IMR-90 (cell line): ENCODE data around the gene ATP13A1. TPM values are rescaled to one million over a fixed set of nuclear protein-coding genes. Genes with fewer than 3 reads are reported as not detected.

Source experiments
- ATAC-seq: fragments of 200-7000 bp; cut with Tn5 transposase; 2 replicates; pipeline ENCODE4 v1.9.1; 2020; ENCODE audit warnings: low read depth, mild to moderate bottlenecking, moderate library complexity
- BruUV-seq: library from RNA; stranded (reverse); fragments of 400-500 nt; replicated peaks from 2 replicates; lab custom pipeline; 2021; lab: Mats Ljungman, UMichigan
- CTCF ChIA-PET: fragments of 300-600 bp; formaldehyde crosslinking; extraction: SDS; loops from one replicate; lab custom pipeline; 2021; ENCODE audit warnings: antibody characterized with exemption; lab: Yijun Ruan, JAX
- POLR2A ChIA-PET: fragments of 300-600 bp; sonication (Branson Sonifier 250); formaldehyde crosslinking; loops from one replicate; lab custom pipeline; 2022; ENCODE audit warnings: antibody characterized with exemption; ENCODE audit not compliant: unreplicated experiment; lab: Charles Lee
- DNase-seq: peaks from one replicate; pipeline ENCODE4 v3.0.0; 2013
- H2AFZ ChIP-seq: replicated peaks from 2 replicates; pipeline ENCODE3; 2013; ENCODE audit warnings: low read length, mild to moderate bottlenecking; ENCODE audit not compliant: poor library complexity
- H2AK5ac ChIP-seq: 2 replicates; pipeline ENCODE4 v1.6.1; 2013; ENCODE audit warnings: low read depth, low read length, inconsistent platforms
- H2AK9ac ChIP-seq: replicated peaks from 2 replicates; pipeline ENCODE3; 2013; ENCODE audit warnings: mild to moderate bottlenecking, low read depth, low read length, moderate library complexity; ENCODE audit not compliant: poor library complexity
- H2BK120ac ChIP-seq: 2 replicates; pipeline ENCODE4 v1.6.1; 2013; ENCODE audit warnings: low read depth, low read length, inconsistent platforms
- H2BK15ac ChIP-seq: 3 replicates; pipeline ENCODE4 v1.6.1; 2013; ENCODE audit warnings: low read depth, low read length, inconsistent platforms
- H2BK20ac ChIP-seq: 2 replicates; pipeline ENCODE4 v1.6.1; 2013; ENCODE audit warnings: low read depth, mild to moderate bottlenecking, inconsistent platforms, low read length, moderate library complexity
- H2BK5ac ChIP-seq: 2 replicates; pipeline ENCODE4 v1.6.1; 2013; ENCODE audit warnings: mild to moderate bottlenecking, low read depth, low read length, inconsistent platforms; ENCODE audit not compliant: poor library complexity, severe bottlenecking
- H3K14ac ChIP-seq: replicated peaks from 2 replicates; pipeline ENCODE4 v1.6.1; 2013; ENCODE audit warnings: low read depth, low read length, inconsistent platforms
- H3K18ac ChIP-seq: 2 replicates; pipeline ENCODE4 v1.6.1; 2013; ENCODE audit warnings: low read depth, low read length, control low read depth
- H3K23ac ChIP-seq: 2 replicates; pipeline ENCODE4 v1.6.1; 2013; ENCODE audit warnings: low read depth, low read length, inconsistent platforms
- H3K27ac ChIP-seq: 2 replicates; pipeline ENCODE4 v1.5.1; 2013; ENCODE audit warnings: mild to moderate bottlenecking, control low read depth, low read length; ENCODE audit not compliant: insufficient read depth
- H3K27me3 ChIP-seq: 2 replicates; pipeline ENCODE4 v1.6.1; 2013; ENCODE audit warnings: low read length; ENCODE audit not compliant: control insufficient read depth, insufficient read depth
- H3K36me3 ChIP-seq: 2 replicates; pipeline ENCODE4 v1.6.1; 2013; ENCODE audit warnings: low read length, mixed read lengths; ENCODE audit not compliant: control insufficient read depth, insufficient read depth
- H3K4ac ChIP-seq: 2 replicates; pipeline ENCODE4 v1.6.1; 2013; ENCODE audit warnings: low read depth, low read length, inconsistent platforms
- H3K4me1 ChIP-seq: 2 replicates; pipeline ENCODE4 v1.6.1; 2013; ENCODE audit warnings: low read length, mixed read lengths; ENCODE audit not compliant: control insufficient read depth, insufficient read depth
- H3K4me2 ChIP-seq: 2 replicates; pipeline ENCODE4 v1.6.1; 2013; ENCODE audit warnings: low read depth, mild to moderate bottlenecking, control low read depth, low read length, moderate library complexity
- H3K4me3 ChIP-seq: 2 replicates; pipeline ENCODE4 v1.5.1; 2013; ENCODE audit warnings: low read depth, mild to moderate bottlenecking, control low read depth, low read length, moderate library complexity; ENCODE audit not compliant: insufficient read depth
- H3K56ac ChIP-seq: 2 replicates; pipeline ENCODE4 v1.6.1; 2013; ENCODE audit warnings: low read length, inconsistent platforms; ENCODE audit not compliant: insufficient read depth; ENCODE audit errors: extremely low read depth
- H3K79me1 ChIP-seq, 2 experiments: 2 replicates each; pipeline ENCODE4 v1.6.1; 2013; ENCODE audit warnings: low read length in 2 of 2, inconsistent platforms in 1 of 2, low read depth in 1 of 2
- H3K9ac ChIP-seq: 2 replicates; pipeline ENCODE4 v1.6.1; 2013; ENCODE audit warnings: low read depth, low read length, control low read depth
- H3K9me1 ChIP-seq: 2 replicates; pipeline ENCODE4 v1.6.1; 2013; ENCODE audit warnings: low read length, inconsistent platforms; ENCODE audit not compliant: insufficient read depth
- H3K9me3 ChIP-seq: 2 replicates; pipeline ENCODE4 v1.6.1; 2013; ENCODE audit warnings: low read length; ENCODE audit not compliant: control insufficient read depth, insufficient read depth
- H4K20me1 ChIP-seq: 2 replicates; pipeline ENCODE4 v1.6.1; 2013; ENCODE audit warnings: low read length, inconsistent platforms; ENCODE audit not compliant: insufficient read depth
- H4K5ac ChIP-seq: 2 replicates; pipeline ENCODE4 v1.6.1; 2013; ENCODE audit warnings: mild to moderate bottlenecking, low read depth, low read length, control low read depth
- H4K8ac ChIP-seq, 2 experiments: 2 replicates each; pipeline ENCODE4 v1.6.1; 2013; ENCODE audit warnings: low read depth in 2 of 2, low read length in 2 of 2, control low read depth in 1 of 2, inconsistent platforms in 1 of 2
- H4K91ac ChIP-seq: 2 replicates; pipeline ENCODE4 v1.6.1; 2013; ENCODE audit warnings: low read depth, low read length, inconsistent platforms; ENCODE audit not compliant: insufficient read depth
- BHLHE40 ChIP-seq: fragments of 150-350 bp; IDR thresholded peaks from 2 replicates; pipeline ENCODE4 v1.6.1; 2016; ENCODE audit warnings: mild to moderate bottlenecking, low read depth, low read length
- CEBPB ChIP-seq: IDR thresholded peaks from 2 replicates; pipeline ENCODE4 v1.6.1; 2012; ENCODE audit warnings: low read depth, low read length, improper control_type of control experiment
- CHD1 ChIP-seq: IDR thresholded peaks from 2 replicates; pipeline ENCODE4 v1.6.1; 2012; ENCODE audit warnings: low read depth, low read length, improper control_type of control experiment
- ELK1 ChIP-seq: fragments of 150-350 bp; IDR thresholded peaks from 2 replicates; pipeline ENCODE4 v1.6.1; 2016; ENCODE audit warnings: low read depth, mild to moderate bottlenecking, low read length, moderate library complexity, borderline replicate concordance
- FOS ChIP-seq: fragments of 150-350 bp; IDR thresholded peaks from 2 replicates; pipeline ENCODE4 v1.6.1; 2016; ENCODE audit warnings: low read depth, low read length
- MAFK ChIP-seq: IDR thresholded peaks from 2 replicates; pipeline ENCODE4 v1.6.1; 2012; ENCODE audit warnings: low read depth, low read length, improper control_type of control experiment
- MAZ ChIP-seq: IDR thresholded peaks from 2 replicates; pipeline ENCODE4 v1.6.1; 2012; ENCODE audit warnings: low read depth, mild to moderate bottlenecking, low read length, improper control_type of control experiment, moderate library complexity, borderline replicate concordance
- MXI1 ChIP-seq: IDR thresholded peaks from 2 replicates; pipeline ENCODE4 v1.6.1; 2012; ENCODE audit warnings: low read depth, mild to moderate bottlenecking, low read length, moderate library complexity, borderline replicate concordance
- NFE2L2 ChIP-seq: fragments of 150-350 bp; IDR thresholded peaks from 2 replicates; pipeline ENCODE4 v1.6.1; 2016; ENCODE audit warnings: low read depth, mild to moderate bottlenecking, low read length
- POLR2A ChIP-seq: IDR thresholded peaks from 2 replicates; pipeline ENCODE4 v1.6.1; 2012; ENCODE audit warnings: mild to moderate bottlenecking, low read depth, low read length
- RAD21 ChIP-seq: IDR thresholded peaks from 2 replicates; pipeline ENCODE4 v1.6.1; 2012; ENCODE audit warnings: low read length, improper control_type of control experiment
- RCOR1 ChIP-seq: IDR thresholded peaks from 2 replicates; pipeline ENCODE4 v1.6.1; 2012; ENCODE audit warnings: mild to moderate bottlenecking, low read length, improper control_type of control experiment; ENCODE audit not compliant: insufficient replicate concordance
- RFX5 ChIP-seq: IDR thresholded peaks from 2 replicates; pipeline ENCODE4 v1.8.0; 2012; ENCODE audit warnings: low read depth, mild to moderate bottlenecking, low read length, moderate library complexity
- SMC3 ChIP-seq: fragments of 150-350 bp; IDR thresholded peaks from 2 replicates; pipeline ENCODE4 v1.6.1; 2016; ENCODE audit warnings: low read depth, mild to moderate bottlenecking, antibody characterized with exemption, low read length, moderate library complexity
- USF2 ChIP-seq: fragments of 150-350 bp; IDR thresholded peaks from 2 replicates; pipeline ENCODE4 v1.6.1; 2017; ENCODE audit warnings: mild to moderate bottlenecking, antibody characterized with exemption, low read length, low read depth
- WGBS, 2 experiments: methylation state at CpG; one replicate each; pipeline versions ENCODE4 v1.1.5 to v1.1.7; 2013; ENCODE audit warnings: missing lambda C conversion rate in 2 of 2; ENCODE audit not compliant: insufficient read length in 1 of 2; ENCODE audit errors: extremely low coverage in 2 of 2; 5-methylcytosine and 5-hydroxymethylcytosine counted together
- dilution Hi-C: fragments of 300-500 bp; cut with HindIII; formaldehyde crosslinking; loops from one replicate; pipeline ENCODE4 v1.14.3; 2018; ENCODE audit warnings: low sequenced_read_pairs; ENCODE audit not compliant: unreplicated experiment
- in situ Hi-C: fragments of 300-500 bp; cut with MboI; formaldehyde crosslinking; loops from 3 replicates; pipeline ENCODE4 v1.14.3; 2019; ENCODE audit warnings: low sequenced_read_pairs, inconsistent platforms, mixed read lengths
- intact Hi-C: fragments of 100-400 bp; cut with micrococcal nuclease; formaldehyde crosslinking; loops from 2 replicates; pipeline ENCODE4 v1.10.0; 2022
- polyA plus RNA-seq, 3 experiments: library from polyadenylated mRNA; depleted of rRNA; stranded (reverse); fragments of >200 nt; gene quantifications; 2 replicates each; pipeline ENCODE4 v1.2.3, GENCODE V29; 2012; ENCODE audit warnings: low replicate concordance in 1 of 3
- total RNA-seq: library from RNA; depleted of rRNA; stranded (reverse); fragments of >200 nt; gene quantifications from 2 replicates; pipeline ENCODE4 v1.2.3, GENCODE V29; 2012
- TF ChIP-seq, protein P1 (sequence below): conservative IDR thresholded peaks from 2 replicates; pipeline ENCODE4 v1.5.1; 2012; ENCODE audit warnings: mild to moderate bottlenecking, low read depth, low read length, improper control_type of control experiment

Gene ATP13A1
- total and polyA plus RNA-seq, 2 of the 4 experiments (the other 2 are of a cell fraction) = 13.3 to 43.8 TPM

DNA sequence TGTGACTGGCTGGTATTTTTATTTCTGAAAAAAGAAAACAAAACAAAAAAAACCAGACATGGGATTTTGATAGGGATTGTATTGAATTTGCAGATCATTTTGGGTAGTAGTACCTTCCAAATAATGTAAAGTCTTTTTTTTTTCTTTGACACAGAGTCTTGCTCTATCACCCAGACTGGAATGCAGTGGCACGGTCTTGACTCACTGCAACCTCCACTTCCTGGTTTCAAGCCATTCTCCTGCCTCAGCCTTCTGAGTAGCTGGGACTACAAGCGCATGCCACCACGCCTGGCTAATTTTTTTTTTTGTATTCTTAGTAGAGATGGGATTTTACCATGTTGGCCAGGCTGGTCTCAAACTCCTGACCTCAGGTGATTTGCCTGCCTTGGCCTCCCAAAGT is 9.3 kb upstream of the ATP13A1 start:
- Histone ChIP-seq H3K18ac (no peak overlapping the region), H3K27me3 (no peaks in the 10 kb centered on the region), H3K36me3 (peaks cover 11% of the 10 kb centered on the region), H2AFZ (no peak overlapping the region), H4K5ac (no peak overlapping the region), H3K9me3 (peaks cover 7% of the 10 kb centered on the region), H3K9ac (no peak overlapping the region), H2BK120ac (no peak overlapping the region), H2BK20ac (no peak overlapping the region), H4K20me1 (no peaks in the 10 kb centered on the region), H3K4me3 (no peak overlapping the region), H3K4me2 (no peak overlapping the region), H2BK15ac (no peak overlapping the region), H2AK5ac (no peak overlapping the region), H3K9me1 (peaks cover 4% of the 10 kb centered on the region; the same call in 1 of the 2 replicates), H3K14ac (no peak overlapping the region), H3K23ac (no peak overlapping the region), H2AK9ac (no peak overlapping the region), H3K56ac (no peak overlapping the region), H4K91ac (no peak overlapping the region), H3K27ac (no peak overlapping the region), H3K4me1 (peaks cover 4% of the 10 kb centered on the region; the same call in 1 of the 2 replicates), H3K79me1 (peaks cover 14 to 20% of the 10 kb centered on the region in 2 experiments; a peak in 3 of 4 replicates), H2BK5ac (no peak overlapping the region), H3K4ac (no peak overlapping the region), H4K8ac (no peak overlapping the region)
- dilution Hi-C loops = no loop called here
- CTCF ChIA-PET = no interaction called here
- in situ Hi-C loops = no loop called here
- no peak for ATAC-seq
- no peak for TF ChIP-seq POLR2A
- no peak for TF ChIP-seq MXI1
- no peak for TF ChIP-seq CHD1
- no peak for TF ChIP-seq MAFK
- TF ChIP-seq RFX5 = no peak
- TF ChIP-seq NFE2L2 = no peak
- no peak for TF ChIP-seq MAZ
- TF ChIP-seq USF2 = no peak
- no peak for TF ChIP-seq RAD21
- TF ChIP-seq, protein P1, sequence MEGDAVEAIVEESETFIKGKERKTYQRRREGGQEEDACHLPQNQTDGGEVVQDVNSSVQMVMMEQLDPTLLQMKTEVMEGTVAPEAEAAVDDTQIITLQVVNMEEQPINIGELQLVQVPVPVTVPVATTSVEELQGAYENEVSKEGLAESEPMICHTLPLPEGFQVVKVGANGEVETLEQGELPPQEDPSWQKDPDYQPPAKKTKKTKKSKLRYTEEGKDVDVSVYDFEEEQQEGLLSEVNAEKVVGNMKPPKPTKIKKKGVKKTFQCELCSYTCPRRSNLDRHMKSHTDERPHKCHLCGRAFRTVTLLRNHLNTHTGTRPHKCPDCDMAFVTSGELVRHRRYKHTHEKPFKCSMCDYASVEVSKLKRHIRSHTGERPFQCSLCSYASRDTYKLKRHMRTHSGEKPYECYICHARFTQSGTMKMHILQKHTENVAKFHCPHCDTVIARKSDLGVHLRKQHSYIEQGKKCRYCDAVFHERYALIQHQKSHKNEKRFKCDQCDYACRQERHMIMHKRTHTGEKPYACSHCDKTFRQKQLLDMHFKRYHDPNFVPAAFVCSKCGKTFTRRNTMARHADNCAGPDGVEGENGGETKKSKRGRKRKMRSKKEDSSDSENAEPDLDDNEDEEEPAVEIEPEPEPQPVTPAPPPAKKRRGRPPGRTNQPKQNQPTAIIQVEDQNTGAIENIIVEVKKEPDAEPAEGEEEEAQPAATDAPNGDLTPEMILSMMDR = no peak
- no peak for TF ChIP-seq RCOR1
- no peak for TF ChIP-seq CEBPB
- no peak for TF ChIP-seq ELK1
- TF ChIP-seq FOS = no peak
- TF ChIP-seq BHLHE40 = no peak
- no peak for TF ChIP-seq SMC3
- DNase-seq = no peak
- intact Hi-C loops = no loop called here
- POLR2A ChIA-PET = no interaction called here
- WGBS, 2 experiments = no CpG with 5 or more reads among the region's 3 CpGs
- no TSS peak for BruUV-seq
